ENCODE results near the gene RAPGEF4. TPM values are rescaled to one million over a fixed set of nuclear protein-coding genes. Genes with fewer than 3 reads are reported as not detected.

Gene RAPGEF4
- total and polyA plus RNA-seq, 2 of the 13 experiments (the other 11 are each of a cell fraction or from before 2014, with no cell fraction given): 0.78 to 0.91 TPM

- TF ChIP-seq ZNF142 (CRISPR knock-in tag; IDR thresholded peaks at IDR 0.05) (no peak; the same call in 1 of the 2 replicates), SIX4 (CRISPR knock-in tag; IDR thresholded peaks at IDR 0.05) (no peak), IRF2 (CRISPR knock-in tag; IDR thresholded peaks at IDR 0.05) (peak; percentile 37; the same call in 1 of the 2 replicates), GABPA (IDR thresholded peaks at IDR 0.05; ENCODE audit: low read depth, low read length) (no peak), GABPA (CRISPR knock-in tag; IDR thresholded peaks at IDR 0.05; ENCODE audit: low read depth) (no peak), EZH2 (conservative IDR thresholded peaks at IDR 0.05; ENCODE audit: low read depth, low read length) (no peak), GTF3A (CRISPR knock-in tag; conservative IDR thresholded peaks at IDR 0.05) (no peak), THAP11 (CRISPR knock-in tag; IDR thresholded peaks at IDR 0.05) (peak; percentile 13; the same call in 1 of the 2 replicates), ZNF616 (CRISPR knock-in tag; IDR thresholded peaks at IDR 0.05; ENCODE audit: low read depth) (no peak), ATF7-NPFF (CRISPR knock-in tag; IDR thresholded peaks at IDR 0.05; ENCODE audit: low read depth) (peak; percentile 60), ZBTB42 (CRISPR knock-in tag; IDR thresholded peaks at IDR 0.05) (0 out of 2 replicates have a peak, but pooled peaks have one; percentile 72), ZNF230 (CRISPR knock-in tag; IDR thresholded peaks at IDR 0.05) (peak; percentile 53), ZNF660 (CRISPR knock-in tag; IDR thresholded peaks at IDR 0.05; ENCODE audit: borderline replicate concordance, low read depth) (no peak), ZNF558 (CRISPR knock-in tag; IDR thresholded peaks at IDR 0.05; ENCODE audit: borderline replicate concordance) (peak; percentile 69; the same call in 1 of the 2 replicates), PAX8 (CRISPR knock-in tag; IDR thresholded peaks at IDR 0.05; ENCODE audit: borderline replicate concordance) (no peak), KLF16 (CRISPR knock-in tag; IDR thresholded peaks at IDR 0.05) (no peak; a peak in 1 of 4 replicates), ATAD3A (CRISPR knock-in tag; IDR thresholded peaks at IDR 0.05) (no peak)
- TF ChIP-seq, protein P1, sequence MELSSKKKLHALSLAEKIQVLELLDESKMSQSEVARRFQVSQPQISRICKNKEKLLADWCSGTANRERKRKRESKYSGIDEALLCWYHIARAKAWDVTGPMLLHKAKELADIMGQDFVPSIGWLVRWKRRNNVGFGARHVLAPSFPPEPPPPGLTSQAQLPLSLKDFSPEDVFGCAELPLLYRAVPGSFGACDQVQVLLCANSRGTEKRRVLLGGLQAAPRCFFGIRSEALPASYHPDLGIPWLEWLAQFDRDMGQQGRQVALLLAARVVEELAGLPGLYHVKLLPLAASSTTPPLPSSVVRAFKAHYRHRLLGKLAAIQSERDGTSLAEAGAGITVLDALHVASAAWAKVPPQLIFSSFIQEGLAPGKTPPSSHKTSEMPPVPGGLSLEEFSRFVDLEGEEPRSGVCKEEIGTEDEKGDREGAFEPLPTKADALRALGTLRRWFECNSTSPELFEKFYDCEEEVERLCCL (CRISPR knock-in tag; IDR thresholded peaks at IDR 0.05; ENCODE audit: borderline replicate concordance): no peak
- TF ChIP-seq, protein P2, sequence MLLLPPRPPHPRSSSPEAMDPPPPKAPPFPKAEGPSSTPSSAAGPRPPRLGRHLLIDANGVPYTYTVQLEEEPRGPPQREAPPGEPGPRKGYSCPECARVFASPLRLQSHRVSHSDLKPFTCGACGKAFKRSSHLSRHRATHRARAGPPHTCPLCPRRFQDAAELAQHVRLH (CRISPR knock-in tag; IDR thresholded peaks at IDR 0.05; ENCODE audit: borderline replicate concordance, low read depth): no peak
- TF ChIP-seq, protein P3, sequence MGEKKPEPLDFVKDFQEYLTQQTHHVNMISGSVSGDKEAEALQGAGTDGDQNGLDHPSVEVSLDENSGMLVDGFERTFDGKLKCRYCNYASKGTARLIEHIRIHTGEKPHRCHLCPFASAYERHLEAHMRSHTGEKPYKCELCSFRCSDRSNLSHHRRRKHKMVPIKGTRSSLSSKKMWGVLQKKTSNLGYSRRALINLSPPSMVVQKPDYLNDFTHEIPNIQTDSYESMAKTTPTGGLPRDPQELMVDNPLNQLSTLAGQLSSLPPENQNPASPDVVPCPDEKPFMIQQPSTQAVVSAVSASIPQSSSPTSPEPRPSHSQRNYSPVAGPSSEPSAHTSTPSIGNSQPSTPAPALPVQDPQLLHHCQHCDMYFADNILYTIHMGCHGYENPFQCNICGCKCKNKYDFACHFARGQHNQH (CRISPR knock-in tag; IDR thresholded peaks at IDR 0.05): 0 out of 2 replicates have a peak, but pooled peaks have one; percentile 18
- TF ChIP-seq, protein P4, sequence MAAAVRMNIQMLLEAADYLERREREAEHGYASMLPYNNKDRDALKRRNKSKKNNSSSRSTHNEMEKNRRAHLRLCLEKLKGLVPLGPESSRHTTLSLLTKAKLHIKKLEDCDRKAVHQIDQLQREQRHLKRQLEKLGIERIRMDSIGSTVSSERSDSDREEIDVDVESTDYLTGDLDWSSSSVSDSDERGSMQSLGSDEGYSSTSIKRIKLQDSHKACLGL (CRISPR knock-in tag; IDR thresholded peaks at IDR 0.05): peak; percentile 15; the same call in 1 of the 2 replicates
Measured at GRCh38 chr2:173075781-173076580, 340.3 kb downstream of the RAPGEF4 start, which contains the start of gene MAP3K20 (continued).

All from HepG2 (cell line).